Calu3 (cell line): ENCODE measurements around the gene VAX1. TPM values are rescaled to one million over a fixed set of nuclear protein-coding genes. Genes with fewer than 3 reads are reported as not detected.

Experiments used
- BruUV-seq: library from RNA; stranded (reverse); fragments of 400-500 nt; replicated peaks from 2 replicates; lab custom pipeline; 2021; lab: Mats Ljungman, UMichigan
- CTCF ChIA-PET: fragments of 300-600 bp; sonication (Branson Sonifier 250); formaldehyde crosslinking; loops from one replicate; lab custom pipeline; 2022; ENCODE audit warnings: antibody characterized with exemption; lab: Charles Lee
- DNase-seq: peaks from one replicate; pipeline ENCODE4 v3.0.0; 2022
- H3K27ac Mint-ChIP-seq: one replicate; pipeline ENCODE4 v1.8.0; 2022; ENCODE audit warnings: mixed read lengths; ENCODE audit not compliant: unreplicated experiment
- H3K27me3 Mint-ChIP-seq: one replicate; pipeline ENCODE4 v1.8.0; 2022; ENCODE audit warnings: mixed read lengths; ENCODE audit not compliant: unreplicated experiment
- H3K36me3 Mint-ChIP-seq: one replicate; pipeline ENCODE4 v1.8.0; 2022; ENCODE audit warnings: mild to moderate bottlenecking, moderate library complexity, mixed read lengths; ENCODE audit not compliant: insufficient read depth, unreplicated experiment
- H3K4me1 Mint-ChIP-seq: one replicate; pipeline ENCODE4 v1.8.0; 2022; ENCODE audit warnings: mild to moderate bottlenecking, low read depth, mixed read lengths; ENCODE audit not compliant: unreplicated experiment
- H3K4me3 Mint-ChIP-seq: one replicate; pipeline ENCODE4 v1.8.0; 2022; ENCODE audit warnings: mild to moderate bottlenecking, low read depth, moderate library complexity, mixed read lengths; ENCODE audit not compliant: unreplicated experiment
- H3K9me3 Mint-ChIP-seq: one replicate; pipeline ENCODE4 v1.8.0; 2022; ENCODE audit warnings: low read depth, mixed read lengths; ENCODE audit not compliant: unreplicated experiment
- intact Hi-C: fragments of 100-400 bp; cut with micrococcal nuclease; formaldehyde crosslinking; loops from one replicate; pipeline ENCODE4 v1.10.0; 2022; ENCODE audit not compliant: unreplicated experiment
- total RNA-seq: library from RNA; stranded (reverse); gene quantifications from 2 replicates; pipeline ENCODE4 v1.2.3, GENCODE V29; 2022
- TF ChIP-seq, protein P1 (sequence below): fragments of 200-600 bp; IDR thresholded peaks from one replicate; pipeline ENCODE4 v1.8.0; 2022; ENCODE audit warnings: antibody characterized with exemption; ENCODE audit not compliant: unreplicated experiment

VAX1 gene
- total RNA-seq, 1 experiment from 2014 or later = not detected

DNA sequence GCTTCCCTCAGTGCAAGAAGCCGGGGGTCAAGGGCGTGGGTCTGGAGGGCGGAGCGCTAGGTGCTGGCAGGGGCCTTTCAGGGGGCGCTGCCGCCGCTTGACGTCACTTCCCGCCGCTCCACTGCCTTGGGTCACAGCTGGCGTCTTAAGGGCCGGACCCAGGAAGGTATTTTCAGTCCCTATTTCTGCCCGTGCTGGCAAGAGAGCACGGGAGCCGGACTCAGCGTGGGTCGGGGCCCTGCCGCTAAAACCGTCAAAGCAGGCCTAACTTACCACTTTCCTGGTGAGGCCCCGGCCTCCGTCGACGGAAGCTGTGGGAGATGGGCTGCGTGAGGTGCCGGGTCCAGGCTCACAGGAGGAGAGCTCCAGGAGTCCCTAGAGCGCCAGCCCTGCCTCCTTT, 12.0 kb downstream of the VAX1 start:
- DNase-seq = no peak
- peaks cover 4% of the 10 kb centered on the region for H3K4me1 Mint-ChIP-seq
- no TSS peak for BruUV-seq
- no peak overlapping the region for H3K27ac Mint-ChIP-seq
- intact Hi-C loops = no loop called here
- H3K9me3 Mint-ChIP-seq = no peaks in the 10 kb centered on the region
- peaks cover 53% of the 10 kb centered on the region for H3K27me3 Mint-ChIP-seq
- TF ChIP-seq, protein P1, sequence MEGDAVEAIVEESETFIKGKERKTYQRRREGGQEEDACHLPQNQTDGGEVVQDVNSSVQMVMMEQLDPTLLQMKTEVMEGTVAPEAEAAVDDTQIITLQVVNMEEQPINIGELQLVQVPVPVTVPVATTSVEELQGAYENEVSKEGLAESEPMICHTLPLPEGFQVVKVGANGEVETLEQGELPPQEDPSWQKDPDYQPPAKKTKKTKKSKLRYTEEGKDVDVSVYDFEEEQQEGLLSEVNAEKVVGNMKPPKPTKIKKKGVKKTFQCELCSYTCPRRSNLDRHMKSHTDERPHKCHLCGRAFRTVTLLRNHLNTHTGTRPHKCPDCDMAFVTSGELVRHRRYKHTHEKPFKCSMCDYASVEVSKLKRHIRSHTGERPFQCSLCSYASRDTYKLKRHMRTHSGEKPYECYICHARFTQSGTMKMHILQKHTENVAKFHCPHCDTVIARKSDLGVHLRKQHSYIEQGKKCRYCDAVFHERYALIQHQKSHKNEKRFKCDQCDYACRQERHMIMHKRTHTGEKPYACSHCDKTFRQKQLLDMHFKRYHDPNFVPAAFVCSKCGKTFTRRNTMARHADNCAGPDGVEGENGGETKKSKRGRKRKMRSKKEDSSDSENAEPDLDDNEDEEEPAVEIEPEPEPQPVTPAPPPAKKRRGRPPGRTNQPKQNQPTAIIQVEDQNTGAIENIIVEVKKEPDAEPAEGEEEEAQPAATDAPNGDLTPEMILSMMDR = no peak
- H3K4me3 Mint-ChIP-seq = no peak overlapping the region
- H3K36me3 Mint-ChIP-seq = no peaks in the 10 kb centered on the region
- CTCF ChIA-PET = no interaction called here

DNA sequence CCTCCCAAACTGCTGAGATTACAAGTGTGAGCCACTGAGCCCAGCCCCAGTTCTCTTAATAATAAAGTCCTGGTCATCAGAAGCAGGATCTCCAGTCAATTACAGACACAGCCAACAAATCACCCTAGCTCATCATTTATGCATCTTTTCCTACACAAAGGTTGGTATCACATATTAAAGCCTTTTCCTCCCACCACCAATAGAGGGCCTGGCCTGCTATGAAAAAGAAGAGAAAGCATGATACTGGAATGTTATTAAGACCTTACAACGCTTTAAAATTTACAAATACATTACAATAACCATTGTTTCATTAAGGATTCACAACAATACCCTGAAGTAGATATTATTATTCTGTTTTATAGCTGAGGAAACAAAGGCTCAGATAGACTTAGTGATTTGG, 25.9 kb downstream of the VAX1 start:
- TF ChIP-seq, protein P1 = peak; percentile 27
- Mint-ChIP-seq H3K27ac (no peak overlapping the region), H3K9me3 (no peaks in the 10 kb centered on the region), H3K4me1 (no peaks in the 10 kb centered on the region), H3K4me3 (no peak overlapping the region), H3K36me3 (no peaks in the 10 kb centered on the region), H3K27me3 (peaks cover 20% of the 10 kb centered on the region)
- BruUV-seq = no TSS peak
- no peak for DNase-seq
- CTCF ChIA-PET = interaction anchor here (0.7 kb wide), 1 partner anchor 108 kb away, joined by 4 read pairs; no protein-coding TSS in a partner anchor
- intact Hi-C loops = no loop called here

DNA sequence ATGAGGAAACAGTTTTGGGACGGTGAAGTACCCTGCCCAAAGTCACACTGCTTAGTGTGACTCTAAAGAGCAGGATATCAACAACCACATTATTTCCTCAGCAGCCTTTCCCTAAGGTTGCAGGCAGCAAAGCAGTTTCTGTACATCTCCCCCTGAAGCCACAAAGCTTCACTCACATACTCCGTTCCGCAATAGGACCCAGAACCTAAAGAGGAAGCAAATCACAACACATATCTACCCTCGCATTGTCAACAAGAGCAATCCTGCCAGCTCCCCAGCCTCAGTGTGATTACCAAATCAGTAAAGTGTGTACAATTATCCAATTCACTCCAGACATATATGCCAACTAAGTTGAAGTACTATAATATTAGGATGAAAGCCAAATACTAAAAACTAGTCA, 30.8 kb downstream of the VAX1 start:
- TF ChIP-seq, protein P1 = no peak
- H3K4me1 Mint-ChIP-seq = no peaks in the 10 kb centered on the region
- no peak for DNase-seq
- peaks cover 12% of the 10 kb centered on the region for H3K27me3 Mint-ChIP-seq
- no peaks in the 10 kb centered on the region for H3K36me3 Mint-ChIP-seq
- peaks cover 2% of the 10 kb centered on the region for H3K9me3 Mint-ChIP-seq
- intact Hi-C loops = no loop called here
- CTCF ChIA-PET = no interaction called here
- BruUV-seq = no TSS peak
- no peak overlapping the region for H3K4me3 Mint-ChIP-seq
- no peak overlapping the region for H3K27ac Mint-ChIP-seq

DNA sequence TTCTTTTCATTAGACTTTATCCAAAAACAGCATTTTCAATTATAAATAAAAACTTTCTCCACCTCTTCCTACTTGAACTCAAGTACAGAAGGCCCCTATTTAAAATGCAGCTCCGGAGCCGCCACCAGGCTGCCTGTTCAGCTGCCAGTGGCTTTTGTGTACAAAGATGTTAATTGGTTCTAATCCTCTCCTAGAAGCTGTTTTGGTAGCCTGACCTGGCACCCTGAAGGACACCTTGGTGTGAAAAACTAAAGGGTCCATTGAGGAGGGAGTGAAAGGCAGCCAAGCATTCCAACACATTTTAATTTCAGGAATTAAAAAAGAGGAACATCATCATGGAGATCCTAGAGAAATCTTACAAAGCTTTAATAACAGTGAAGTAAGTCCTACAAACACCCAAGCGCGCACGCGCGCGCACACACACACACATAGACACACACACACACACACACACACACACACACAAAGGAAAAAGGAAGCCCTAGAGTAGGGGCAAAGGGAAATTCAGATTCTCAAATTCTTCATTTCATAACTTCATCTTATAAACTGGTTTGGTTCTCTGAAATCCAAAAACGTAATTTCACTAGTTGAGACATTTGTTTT, 41.4 kb downstream of the VAX1 start:
- no peaks in the 10 kb centered on the region for H3K36me3 Mint-ChIP-seq
- H3K4me1 Mint-ChIP-seq = no peaks in the 10 kb centered on the region
- CTCF ChIA-PET = no interaction called here
- no peak overlapping the region for H3K27ac Mint-ChIP-seq
- no peak overlapping the region for H3K4me3 Mint-ChIP-seq
- no peaks in the 10 kb centered on the region for H3K9me3 Mint-ChIP-seq
- TF ChIP-seq, protein P1 = no peak
- intact Hi-C loops = no loop called here
- no TSS peak for BruUV-seq
- H3K27me3 Mint-ChIP-seq = no peaks in the 10 kb centered on the region
- DNase-seq = no peak
